T-helper 2 cell treated with Interferon-gamma antibody and Interleukin-4, amounts not matched to agents 5 μg/mL and 100 μg/mL, for 36 hours (primary cell): ENCODE data around the gene BHLHA9.

Experiments used
- DNase-seq: peaks from one replicate; pipeline ENCODE4 v3.0.0; 2021; ENCODE audit warnings: low spot score
- H3K27ac Mint-ChIP-seq: one replicate; pipeline ENCODE4 v1.8.0; 2021; ENCODE audit warnings: mild to moderate bottlenecking, mixed read lengths
- H3K27me3 Mint-ChIP-seq: one replicate; pipeline ENCODE4 v1.8.0; 2021; ENCODE audit warnings: low read depth, mixed read lengths
- H3K36me3 Mint-ChIP-seq: one replicate; pipeline ENCODE4 v1.8.0; 2021; ENCODE audit warnings: low read depth, mixed read lengths
- H3K4me1 Mint-ChIP-seq: one replicate; pipeline ENCODE4 v1.8.0; 2021; ENCODE audit warnings: low read depth, mixed read lengths
- H3K4me3 Mint-ChIP-seq: one replicate; pipeline ENCODE4 v1.8.0; 2022; ENCODE audit warnings: mild to moderate bottlenecking, moderate library complexity, mixed read lengths
- H3K9me3 Mint-ChIP-seq: one replicate; pipeline ENCODE4 v1.8.0; 2021; ENCODE audit warnings: mixed read lengths

The BHLHA9 gene

DNA sequence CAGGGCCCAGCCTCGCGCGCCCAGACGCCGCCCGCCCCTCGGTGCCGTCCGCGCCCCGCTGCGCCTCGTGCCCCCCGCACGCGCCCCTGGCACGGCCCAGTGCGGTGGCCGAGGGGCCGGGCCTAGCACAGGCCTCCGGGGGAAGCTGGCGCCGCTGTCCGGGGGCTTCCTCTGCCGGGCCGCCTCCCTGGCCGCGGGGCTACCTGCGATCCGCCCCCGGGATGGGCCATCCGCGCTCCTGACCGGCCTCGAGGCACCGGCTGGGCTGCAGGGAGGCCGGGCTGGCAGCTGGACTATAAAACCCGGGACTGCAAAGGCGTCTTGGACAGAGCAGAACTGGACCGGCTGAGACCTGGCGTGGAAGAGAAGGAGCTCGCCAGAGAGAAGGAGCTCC lies 783 bp downstream of the BHLHA9 start:
- no peak for DNase-seq
- Mint-ChIP-seq H3K9me3 (no peaks in the 10 kb centered on the region), H3K27me3 (peaks cover 55% of the 10 kb centered on the region), H3K36me3 (no peaks in the 10 kb centered on the region), H3K4me3 (no peak overlapping the region), H3K27ac (no peak overlapping the region), H3K4me1 (peaks cover 16% of the 10 kb centered on the region)

DNA sequence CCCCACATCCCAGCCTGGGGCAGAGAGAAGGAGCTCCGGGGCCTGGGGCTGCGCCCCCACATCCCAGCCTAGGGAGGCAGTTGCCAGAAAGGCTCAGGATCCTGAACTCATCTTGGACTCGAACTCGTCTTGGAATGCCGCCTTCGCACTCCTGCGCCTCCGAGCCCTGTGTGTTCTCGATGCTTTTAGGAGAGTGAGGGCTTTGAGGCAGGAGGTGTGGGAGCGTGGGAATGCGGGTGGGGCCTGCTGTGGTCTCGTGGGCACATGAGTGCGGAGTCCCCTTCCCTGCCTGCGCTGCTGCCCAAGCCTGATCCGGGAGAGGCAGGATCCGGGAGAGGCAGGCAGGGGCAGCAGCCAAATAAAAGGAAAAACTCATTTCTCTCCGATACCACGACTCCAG lies 1.2 kb downstream of the BHLHA9 start:
- H3K4me3 Mint-ChIP-seq, result no peak overlapping the region
- DNase-seq, result no peak
- no peaks in the 10 kb centered on the region for H3K36me3 Mint-ChIP-seq
- no peak overlapping the region for H3K27ac Mint-ChIP-seq
- peaks cover 18% of the 10 kb centered on the region for H3K4me1 Mint-ChIP-seq
- no peaks in the 10 kb centered on the region for H3K9me3 Mint-ChIP-seq
- peaks cover 55% of the 10 kb centered on the region for H3K27me3 Mint-ChIP-seq

DNA sequence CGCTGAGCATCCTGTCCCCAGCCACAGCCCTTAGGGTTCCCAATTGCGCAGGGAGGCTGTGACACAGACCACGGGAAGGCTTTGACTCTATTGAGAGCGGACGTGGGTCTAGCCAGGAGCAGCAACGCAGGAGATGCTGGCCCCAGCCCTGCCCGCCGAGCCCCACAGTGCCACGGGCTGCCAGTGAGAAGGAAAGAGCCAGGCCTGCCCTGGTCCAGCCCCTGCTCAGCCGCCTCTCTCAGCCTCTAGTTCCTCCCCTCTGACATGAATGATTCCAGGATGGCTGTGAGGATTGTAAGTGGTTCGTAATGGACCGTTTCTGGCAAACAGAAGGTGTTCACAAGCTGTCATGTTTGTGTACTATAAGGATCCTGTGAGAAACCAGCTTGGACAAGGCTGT lies 2.5 kb downstream of the BHLHA9 start:
- Mint-ChIP-seq H3K27ac (no peak overlapping the region), H3K4me1 (peaks cover 11% of the 10 kb centered on the region), H3K4me3 (no peak overlapping the region), H3K9me3 (no peaks in the 10 kb centered on the region), H3K27me3 (peaks cover 49% of the 10 kb centered on the region), H3K36me3 (no peaks in the 10 kb centered on the region)
- no peak for DNase-seq

DNA sequence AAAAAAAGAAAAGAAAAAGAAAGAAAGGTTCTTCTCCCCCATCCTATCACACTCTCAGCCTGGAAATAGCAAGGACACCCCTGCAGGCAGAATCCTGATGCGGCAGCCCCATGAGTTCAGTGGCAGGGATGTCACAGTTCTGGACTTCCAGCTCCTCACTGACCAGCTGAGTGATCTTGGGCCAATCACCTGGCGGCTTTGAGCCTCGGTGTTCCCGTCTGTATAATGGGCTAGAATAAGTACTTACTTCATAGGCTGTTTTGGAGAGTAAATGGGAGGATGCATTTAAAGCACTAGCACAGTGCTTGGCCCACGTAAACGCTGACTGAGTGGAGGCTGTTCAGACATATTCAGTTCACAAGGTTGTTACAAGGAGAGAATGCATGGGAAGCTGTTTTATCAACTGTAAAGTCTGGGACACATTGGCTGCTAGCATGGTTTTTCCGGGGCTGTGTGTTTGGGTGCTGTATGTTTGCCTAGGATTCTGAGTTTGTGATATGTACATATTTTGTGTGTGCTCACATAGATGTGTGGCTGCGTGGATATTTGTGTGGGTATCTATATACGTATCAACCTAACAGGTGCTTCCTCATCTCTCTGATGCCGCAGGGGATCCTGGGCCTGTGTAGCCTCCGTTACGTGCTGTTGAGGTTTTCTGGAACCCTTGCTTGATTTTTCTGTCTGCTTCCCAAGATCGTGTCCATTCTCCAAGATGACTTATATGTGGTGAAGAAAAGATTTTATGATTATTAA lies 3.4 kb downstream of the BHLHA9 start:
- Mint-ChIP-seq H3K27me3 (peaks cover 48% of the 10 kb centered on the region), H3K27ac (no peak overlapping the region), H3K36me3 (no peaks in the 10 kb centered on the region), H3K4me3 (no peak overlapping the region), H3K9me3 (no peaks in the 10 kb centered on the region), H3K4me1 (peaks cover 8% of the 10 kb centered on the region)
- no peak for DNase-seq

DNA sequence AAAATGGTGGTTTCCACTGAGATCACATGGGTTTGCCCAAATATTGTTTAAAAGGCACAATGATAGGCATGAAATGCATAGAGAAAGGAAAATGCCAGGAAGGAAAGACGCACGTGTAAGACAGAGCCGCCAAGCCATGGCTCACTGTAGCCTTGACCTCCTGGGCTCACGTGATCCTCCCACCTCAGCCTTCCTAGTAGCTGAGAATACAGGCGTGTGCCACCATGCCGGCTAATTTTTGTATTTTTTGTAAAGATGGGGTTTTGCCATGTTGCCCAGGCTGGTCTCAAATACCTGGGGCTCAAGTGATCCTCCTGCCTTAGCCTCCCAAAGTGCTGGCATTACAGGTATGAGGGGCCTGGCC lies 4.0 kb downstream of the BHLHA9 start:
- H3K4me1 Mint-ChIP-seq, result peaks cover 5% of the 10 kb centered on the region
- no peak overlapping the region for H3K4me3 Mint-ChIP-seq
- no peaks in the 10 kb centered on the region for H3K36me3 Mint-ChIP-seq
- no peak overlapping the region for H3K27ac Mint-ChIP-seq
- DNase-seq, result no peak
- no peaks in the 10 kb centered on the region for H3K9me3 Mint-ChIP-seq
- H3K27me3 Mint-ChIP-seq, result peaks cover 45% of the 10 kb centered on the region

DNA sequence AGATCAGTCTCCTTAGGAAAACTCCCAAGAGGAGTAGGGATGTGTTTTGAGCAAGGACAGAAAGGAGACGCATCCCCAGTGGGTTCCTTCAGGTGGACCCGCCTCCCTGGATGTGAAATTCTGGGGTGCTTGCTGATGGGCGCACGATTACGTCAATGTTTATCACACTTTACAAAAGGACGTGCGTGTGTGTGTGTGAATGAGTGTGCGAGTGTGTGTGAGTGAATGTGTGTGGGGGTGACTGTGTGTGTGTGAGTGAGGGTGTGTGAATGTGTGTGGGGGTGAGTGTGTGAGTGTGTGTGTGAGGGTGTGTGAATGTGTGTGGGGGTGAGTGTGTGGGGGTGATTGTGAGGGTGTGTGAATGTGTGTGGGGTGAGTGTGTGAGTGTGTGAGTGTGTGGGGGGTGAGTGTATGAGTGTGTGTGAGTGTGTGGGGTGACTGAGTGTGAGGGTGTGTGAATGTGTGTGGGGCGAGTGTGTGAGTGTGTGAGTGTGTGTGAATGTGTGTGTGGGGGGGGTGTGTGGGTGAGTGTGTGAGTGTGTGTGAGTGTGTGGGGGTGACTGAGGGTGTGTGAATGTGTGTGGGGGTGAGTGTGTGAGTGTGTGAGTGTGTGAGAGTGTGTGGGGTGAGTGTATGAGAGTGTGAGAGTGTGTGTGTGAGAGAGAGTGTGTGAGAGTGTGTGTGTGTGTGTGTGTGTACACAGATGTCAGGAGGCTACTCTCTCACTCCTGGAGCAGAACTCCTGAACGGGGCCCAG lies 5.1 kb downstream of the BHLHA9 start:
- Mint-ChIP-seq H3K4me1 (peaks cover 5% of the 10 kb centered on the region), H3K27ac (no peak overlapping the region), H3K27me3 (peaks cover 36% of the 10 kb centered on the region), H3K4me3 (no peak overlapping the region), H3K36me3 (no peaks in the 10 kb centered on the region), H3K9me3 (no peaks in the 10 kb centered on the region)
- DNase-seq, result no peak

DNA sequence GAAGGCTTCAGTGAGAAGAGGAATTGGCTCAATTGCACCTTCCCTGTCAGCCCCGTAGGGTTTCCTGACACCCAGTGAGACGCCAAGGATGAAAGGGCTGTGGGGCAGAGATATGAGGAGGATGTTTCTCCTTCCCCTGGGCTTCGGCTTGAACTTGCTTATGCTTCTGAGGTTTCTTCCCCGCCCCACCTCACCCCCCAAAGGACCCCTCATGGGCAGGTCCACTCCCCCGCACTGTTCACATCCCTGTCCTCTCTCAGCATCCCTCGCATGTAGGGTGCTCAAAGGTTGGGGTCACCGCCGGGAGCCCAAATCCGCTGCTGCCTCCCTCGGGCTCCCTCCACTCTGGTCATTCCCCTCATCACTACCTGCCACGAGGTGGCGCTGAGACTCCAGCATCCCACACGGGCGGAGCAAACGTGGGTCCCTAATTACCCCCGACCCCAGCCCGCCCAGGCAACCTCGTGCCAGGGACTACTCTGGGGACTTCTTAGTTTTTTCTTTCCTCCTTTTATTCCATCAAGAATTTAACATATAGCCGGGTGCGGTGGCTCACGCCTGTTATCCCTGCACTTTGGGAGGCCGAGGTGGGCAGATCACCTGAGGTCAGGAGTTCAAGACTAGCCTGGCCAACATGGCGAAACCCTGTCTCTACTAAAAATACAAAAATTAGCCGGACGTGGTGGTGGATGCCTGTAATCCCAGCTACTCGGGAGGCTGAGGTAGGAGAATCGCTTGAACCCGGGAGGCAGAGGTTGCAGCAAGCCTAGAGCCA lies 5.9 kb downstream of the BHLHA9 start:
- peaks cover 35% of the 10 kb centered on the region for H3K27me3 Mint-ChIP-seq
- H3K4me3 Mint-ChIP-seq, result peak overlapping the region; percentile 62
- peak; percentile 54 for DNase-seq
- no peak overlapping the region for H3K27ac Mint-ChIP-seq
- peaks cover 5% of the 10 kb centered on the region for H3K4me1 Mint-ChIP-seq
- no peaks in the 10 kb centered on the region for H3K36me3 Mint-ChIP-seq
- H3K9me3 Mint-ChIP-seq, result no peaks in the 10 kb centered on the region

DNA sequence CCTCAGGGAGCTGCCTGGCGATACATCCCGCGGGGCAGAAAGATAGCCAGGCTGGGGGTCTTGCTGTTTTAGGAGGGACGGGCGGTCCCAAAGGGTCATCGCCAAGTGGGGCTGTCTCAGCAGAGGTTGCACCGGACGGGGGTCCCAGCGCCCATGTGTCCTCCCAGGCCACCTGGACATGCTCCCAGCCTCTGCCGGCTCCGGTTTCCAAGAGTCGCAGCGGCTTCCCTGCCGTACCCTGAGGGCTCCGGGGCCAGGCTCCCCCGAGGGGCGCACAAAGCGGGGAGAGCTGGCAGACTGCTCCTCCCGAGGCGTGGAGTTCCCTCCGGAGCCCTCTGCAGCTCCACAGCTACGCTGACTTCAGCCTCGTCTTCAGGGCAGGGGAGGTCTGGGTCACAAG lies 10.4 kb downstream of the BHLHA9 start:
- DNase-seq, result no peak
- Mint-ChIP-seq H3K36me3 (no peaks in the 10 kb centered on the region), H3K4me1 (peaks cover 3% of the 10 kb centered on the region), H3K4me3 (no peak overlapping the region), H3K27me3 (peaks cover 4% of the 10 kb centered on the region), H3K9me3 (no peaks in the 10 kb centered on the region), H3K27ac (no peak overlapping the region)

DNA sequence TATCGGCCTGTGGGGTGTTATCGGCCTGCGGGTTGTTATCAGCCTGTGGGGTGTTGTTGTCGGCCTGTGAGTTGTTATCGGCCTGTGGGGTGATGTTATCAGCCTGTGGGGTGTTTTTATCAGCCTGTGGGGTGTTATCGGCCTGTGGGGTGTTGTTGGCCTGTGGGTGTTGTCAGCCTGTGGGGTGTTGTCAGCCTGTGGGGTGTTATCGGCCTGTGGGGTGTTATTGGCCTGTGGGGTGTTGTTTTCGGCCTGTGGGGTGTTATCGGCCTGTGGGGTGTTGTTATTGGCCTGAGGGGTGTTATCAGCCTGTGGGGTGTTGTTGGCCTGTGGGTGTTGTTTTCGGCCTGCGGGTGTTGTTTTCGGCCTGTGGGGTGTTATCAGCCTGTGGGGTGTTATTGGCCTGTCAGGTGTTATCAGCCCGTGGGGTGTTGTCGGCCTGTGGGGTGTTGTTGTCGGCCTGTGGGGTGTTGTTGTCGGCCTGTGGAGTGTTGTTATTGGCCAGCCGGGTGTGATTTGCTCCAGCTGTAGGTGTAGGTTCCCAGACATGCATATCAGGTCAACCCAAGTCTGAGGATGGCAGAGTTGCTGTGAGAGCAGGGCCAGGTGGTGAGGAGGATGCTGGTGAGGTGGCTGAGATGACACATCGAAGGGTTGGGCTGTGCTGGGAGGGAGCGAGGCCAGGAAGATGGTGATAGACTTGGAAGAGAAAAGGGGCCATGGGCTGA lies 16.3 kb downstream of the BHLHA9 start:
- Mint-ChIP-seq H3K36me3 (peaks cover 4% of the 10 kb centered on the region), H3K4me1 (no peaks in the 10 kb centered on the region), H3K27me3 (peaks cover 3% of the 10 kb centered on the region), H3K9me3 (peaks cover 19% of the 10 kb centered on the region), H3K4me3 (no peak overlapping the region), H3K27ac (no peak overlapping the region)
- DNase-seq, result no peak

DNA sequence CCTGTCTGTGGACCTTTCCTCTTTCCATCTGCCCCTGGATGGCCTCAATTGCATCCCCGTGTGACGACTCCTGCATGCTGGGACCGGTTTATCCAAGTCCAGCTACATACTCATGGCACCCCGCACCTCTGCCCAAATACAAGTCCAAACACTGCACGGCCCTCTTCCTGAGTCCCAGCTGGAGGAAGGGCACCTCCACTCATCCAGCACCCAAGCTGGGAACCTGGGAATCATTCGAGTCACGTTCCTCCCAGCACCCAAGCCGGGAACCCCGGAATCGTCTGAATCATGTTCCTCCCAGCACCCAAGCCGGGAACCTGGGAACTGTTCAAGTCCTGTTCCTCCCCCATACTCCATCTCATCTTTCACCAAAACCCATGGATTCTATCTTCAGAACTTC lies 19.5 kb downstream of the BHLHA9 start:
- peak overlapping the region; percentile 71 for H3K27ac Mint-ChIP-seq
- H3K4me1 Mint-ChIP-seq, result peaks cover 21% of the 10 kb centered on the region
- peaks cover 3% of the 10 kb centered on the region for H3K27me3 Mint-ChIP-seq
- H3K4me3 Mint-ChIP-seq, result no peak overlapping the region
- DNase-seq, result no peak
- H3K36me3 Mint-ChIP-seq, result peaks cover 10% of the 10 kb centered on the region
- peaks cover 25% of the 10 kb centered on the region for H3K9me3 Mint-ChIP-seq

DNA sequence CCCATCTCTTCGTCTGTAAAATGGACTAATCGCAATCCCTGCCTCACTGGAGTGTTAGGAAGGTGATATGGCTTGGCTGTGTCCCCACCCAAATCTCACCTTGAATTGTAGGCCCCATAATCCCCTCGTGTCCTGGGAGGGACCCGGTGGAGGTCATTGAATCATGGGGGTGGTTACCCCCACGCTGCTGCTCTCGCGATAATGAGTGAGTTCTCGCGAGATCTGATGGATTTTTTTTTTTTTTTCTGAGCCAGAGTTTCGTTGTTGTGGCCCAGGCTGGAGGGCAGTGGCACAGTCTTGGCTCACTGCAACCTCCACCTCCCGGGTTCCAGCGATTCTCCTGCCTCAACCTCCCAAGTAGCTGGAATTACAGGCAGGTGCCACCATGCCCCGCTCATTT lies 20.4 kb downstream of the BHLHA9 start:
- H3K27me3 Mint-ChIP-seq, result peaks cover 3% of the 10 kb centered on the region
- no peak for DNase-seq
- H3K36me3 Mint-ChIP-seq, result peaks cover 10% of the 10 kb centered on the region

DNA sequence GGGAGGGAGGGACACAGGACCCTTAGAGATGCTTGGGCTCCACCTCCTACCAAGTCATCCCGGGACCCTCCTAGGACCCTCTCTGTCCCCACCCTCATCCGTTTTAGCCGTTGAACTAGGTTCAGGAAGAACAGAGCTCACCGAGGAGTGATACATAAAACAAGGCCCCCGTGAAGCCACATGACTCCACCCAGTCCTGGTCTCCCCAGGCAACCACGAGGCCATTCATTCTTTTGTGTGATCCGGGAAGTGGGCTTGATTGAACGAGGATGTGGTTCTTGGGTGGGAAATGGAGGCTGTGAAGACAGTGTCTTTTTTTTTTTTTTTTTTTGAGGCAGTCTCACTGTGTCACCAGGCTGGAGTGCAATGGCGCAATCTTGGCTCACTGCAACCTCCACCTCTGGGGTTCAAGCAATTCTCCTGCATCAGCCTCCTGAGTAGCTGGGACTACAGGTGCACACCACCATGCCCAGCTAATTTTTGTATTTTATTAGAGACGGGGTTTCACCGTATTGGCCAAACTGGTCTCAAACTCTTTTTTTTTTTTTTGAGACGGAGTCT lies 24.0 kb downstream of the BHLHA9 start:
- Mint-ChIP-seq H3K27ac (peak overlapping the region; percentile 100), H3K27me3 (peaks cover 18% of the 10 kb centered on the region), H3K36me3 (peaks cover 9% of the 10 kb centered on the region), H3K4me3 (peak overlapping the region; percentile 71), H3K9me3 (peaks cover 14% of the 10 kb centered on the region), H3K4me1 (peaks cover 49% of the 10 kb centered on the region)
- peak; percentile 71 for DNase-seq

More for the DNA sequence above, 20.4 kb downstream of the BHLHA9 start:
- H3K4me3 Mint-ChIP-seq, result no peak overlapping the region
- peaks cover 25% of the 10 kb centered on the region for H3K9me3 Mint-ChIP-seq
- peaks cover 30% of the 10 kb centered on the region for H3K4me1 Mint-ChIP-seq
- peak overlapping the region; percentile 26 for H3K27ac Mint-ChIP-seq

DNA sequence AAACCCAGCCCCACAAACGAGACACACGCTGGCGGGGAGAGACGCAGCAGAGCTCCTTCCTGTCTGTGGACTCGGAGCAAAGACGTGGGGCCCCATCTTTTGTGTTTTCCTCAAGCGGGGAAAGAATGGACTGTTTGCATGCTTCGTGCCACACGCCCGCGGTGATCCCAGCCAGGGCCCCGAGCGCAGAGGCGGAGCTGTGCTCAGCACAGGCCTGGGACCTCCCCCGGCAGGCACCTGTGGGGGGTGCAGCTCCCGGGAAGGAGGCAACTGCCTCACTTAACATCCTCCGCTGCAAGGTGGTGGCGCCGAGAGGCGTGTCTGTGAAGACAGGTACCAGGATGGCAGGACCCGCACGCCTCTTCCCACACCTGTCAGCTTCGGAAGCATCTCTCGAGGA lies 28.4 kb downstream of the BHLHA9 start:
- no peak for DNase-seq
- Mint-ChIP-seq H3K9me3 (peaks cover 1% of the 10 kb centered on the region), H3K4me1 (peaks cover 37% of the 10 kb centered on the region), H3K4me3 (peak overlapping the region; percentile 29), H3K27me3 (peaks cover 17% of the 10 kb centered on the region), H3K27ac (no peak overlapping the region), H3K36me3 (peaks cover 2% of the 10 kb centered on the region)
